A549 (cell line): ENCODE results near the gene KREMEN1. TPM values are rescaled to one million over a fixed set of nuclear protein-coding genes. Genes with fewer than 3 reads are reported as not detected.

Experiments used
- ATAC-seq, 2 experiments: fragments of 200-7000 bp in 1 of 2; fragments of >200 bp in 1 of 2; cut with Nextera tagmentation in 1 of 2; cut with Tn5 transposase in 1 of 2; 3 replicates each; pipeline versions ENCODE4 v1.8.0 to v1.9.1; 2018 to 2020; ENCODE audit warnings: mild to moderate bottlenecking in 1 of 2, moderate library complexity in 1 of 2
- CTCF ChIA-PET: fragments of 300-600 bp; sonication (Branson Sonifier 250); formaldehyde crosslinking; extraction: SDS; loops from one replicate; lab custom pipeline; 2021; ENCODE audit warnings: antibody characterized with exemption, inconsistent platforms; lab: Yijun Ruan, JAX
- POLR2A ChIA-PET: fragments of 350-600 bp; formaldehyde crosslinking; extraction: SDS; loops from one replicate; lab custom pipeline; 2021; ENCODE audit warnings: antibody characterized with exemption, inconsistent platforms; lab: Yijun Ruan, JAX
- DNase-seq, 2 experiments: peaks; one replicate each; pipeline versions ENCODE4 v3.0.0 to v3.0.0-alpha.2; 2011 to 2016; ENCODE audit warnings: low read depth in 1 of 2, low spot score in 1 of 2
- FAIRE-seq: peaks from 2 replicates; lab custom pipeline; 2011; peaks lifted over from hg19 to GRCh38; lab: Jason Lieb, UNC
- H3K27ac ChIP-seq, 2 experiments: fragments of >200 bp; sonication (Bioruptor Twin); formaldehyde crosslinking; 3 replicates each; pipeline ENCODE4 v1.5.1; 2016 to 2017
- H3K4me1 ChIP-seq: fragments of >200 bp; sonication (Bioruptor Twin); formaldehyde crosslinking; 3 replicates; pipeline ENCODE4 v1.6.1; 2016
- H3K4me2 ChIP-seq: fragments of >200 bp; sonication (Bioruptor Twin); formaldehyde crosslinking; 3 replicates; pipeline ENCODE4 v1.6.1; 2016
- H3K4me3 ChIP-seq: fragments of >200 bp; sonication (Bioruptor Twin); formaldehyde crosslinking; 3 replicates; pipeline ENCODE4 v1.5.1; 2016
- H3K9me3 ChIP-seq: fragments of >200 bp; sonication (Bioruptor Twin); formaldehyde crosslinking; 3 replicates; pipeline ENCODE4 v1.6.1; 2016
- ATOH8 ChIP-seq: fragments of 250-450 bp; sonication (Bioruptor Pico); IDR thresholded peaks from 2 replicates; pipeline ENCODE4 v1.5.0; 2020; ENCODE audit warnings: low read depth, mild to moderate bottlenecking, moderate library complexity
- CBX2 ChIP-seq: fragments of 200-600 bp; sonication (generic); IDR thresholded peaks from 2 replicates; pipeline ENCODE4 v1.6.1; 2016; ENCODE audit warnings: low read depth, mild to moderate bottlenecking, borderline replicate concordance
- CHD4 ChIP-seq: fragments of 200-600 bp; sonication (generic); IDR thresholded peaks from 2 replicates; pipeline ENCODE4 v1.6.1; 2016; ENCODE audit warnings: antibody characterized with exemption, mild to moderate bottlenecking, borderline replicate concordance
- ESRRA ChIP-seq: fragments of 150-350 bp; IDR thresholded peaks from 2 replicates; pipeline ENCODE4 v1.6.1; 2014; ENCODE audit warnings: mild to moderate bottlenecking, low read length, borderline replicate concordance
- FOSB ChIP-seq: fragments of 250-450 bp; sonication (Bioruptor Pico); IDR thresholded peaks from 2 replicates; pipeline ENCODE4 v1.5.0; 2020; ENCODE audit warnings: mild to moderate bottlenecking, moderate library complexity
- GATA3 ChIP-seq: IDR thresholded peaks from 2 replicates; pipeline ENCODE4 v1.6.1; 2012; ENCODE audit warnings: borderline replicate concordance
- HDAC2 ChIP-seq: fragments of 200-600 bp; sonication (generic); IDR thresholded peaks from 2 replicates; pipeline ENCODE4 v1.6.1; 2016
- HOXB13 ChIP-seq: fragments of 250-450 bp; sonication (Bioruptor Pico); IDR thresholded peaks from 2 replicates; pipeline ENCODE4 v1.5.0; 2020; ENCODE audit warnings: low read depth, mild to moderate bottlenecking, moderate library complexity
- KDM1A ChIP-seq: fragments of 200-600 bp; sonication (generic); IDR thresholded peaks from 2 replicates; pipeline ENCODE4 v1.6.1; 2016; ENCODE audit warnings: low read depth, mild to moderate bottlenecking
- KDM5A ChIP-seq: fragments of 200-600 bp; sonication (generic); IDR thresholded peaks from 2 replicates; pipeline ENCODE4 v1.6.1; 2016; ENCODE audit warnings: antibody characterized with exemption, mild to moderate bottlenecking
- MAZ ChIP-seq: fragments of 150-350 bp; IDR thresholded peaks from 2 replicates; pipeline ENCODE4 v1.6.1; 2014; ENCODE audit warnings: antibody characterized with exemption, low read depth, low read length, borderline replicate concordance
- NR3C1 ChIP-seq: fragments of >200 bp; sonication (Bioruptor Twin); formaldehyde crosslinking; IDR thresholded peaks from 3 replicates; pipeline ENCODE4 v1.6.1; 2017
- PHF8 ChIP-seq: fragments of 200-600 bp; sonication (generic); IDR thresholded peaks from 2 replicates; pipeline ENCODE4 v1.6.1; 2016; ENCODE audit warnings: low read depth, mild to moderate bottlenecking, antibody characterized with exemption, moderate library complexity, borderline replicate concordance
- POLR2AphosphoS2 ChIP-seq: conservative IDR thresholded peaks from 2 replicates; pipeline ENCODE4 v1.6.1; 2012; ENCODE audit warnings: low read length, improper control_type of control experiment, inconsistent platforms
- RARB ChIP-seq: fragments of 250-450 bp; sonication (Bioruptor Pico); IDR thresholded peaks from 2 replicates; pipeline ENCODE4 v1.8.0; 2021; ENCODE audit warnings: mild to moderate bottlenecking, moderate library complexity
- RFX5 ChIP-seq: fragments of 450-650 bp; IDR thresholded peaks from 2 replicates; pipeline ENCODE4 v1.7.1; 2014; ENCODE audit warnings: antibody characterized with exemption, mild to moderate bottlenecking, moderate library complexity
- RNF2 ChIP-seq: fragments of 200-600 bp; sonication (generic); IDR thresholded peaks from 2 replicates; pipeline ENCODE4 v1.6.1; 2016; ENCODE audit warnings: low read depth, mild to moderate bottlenecking, antibody characterized with exemption, moderate library complexity, borderline replicate concordance
- TFCP2L1 ChIP-seq: fragments of 250-450 bp; sonication (Bioruptor Pico); IDR thresholded peaks from 2 replicates; pipeline ENCODE4 v1.5.0; 2021; ENCODE audit warnings: mild to moderate bottlenecking
- USF2 ChIP-seq: fragments of 450-650 bp; IDR thresholded peaks from 2 replicates; pipeline ENCODE4 v1.6.1; 2014; ENCODE audit warnings: antibody characterized with exemption
- ZFP36 ChIP-seq: fragments of 450-650 bp; IDR thresholded peaks from 2 replicates; pipeline ENCODE4 v1.6.1; 2014; ENCODE audit warnings: borderline replicate concordance; ENCODE audit not compliant: partially characterized antibody
- ZNF302 ChIP-seq: fragments of 250-450 bp; sonication (Bioruptor Pico); IDR thresholded peaks from 2 replicates; pipeline ENCODE4 v1.9.0; 2021; ENCODE audit warnings: inconsistent platforms, mild to moderate bottlenecking, moderate library complexity
- ZSCAN20 ChIP-seq: fragments of 250-450 bp; sonication (Bioruptor Pico); IDR thresholded peaks from 2 replicates; pipeline ENCODE4 v1.8.0; 2022; ENCODE audit warnings: mild to moderate bottlenecking, moderate library complexity
- WGBS: methylation state at CpG from one replicate; pipeline ENCODE4 v1.1.6; 2017; ENCODE audit errors: missing lambda C conversion rate; 5-methylcytosine and 5-hydroxymethylcytosine counted together
- polyA plus RNA-seq, 4 experiments: library from polyadenylated mRNA; depleted of rRNA in 3 of 4; stranded (reverse); fragments of >200 nt; fragmentation: RNase III in 1 of 4; extraction: RNeasy Plus Mini Kit Qiagen cat#74134 plus additional on column Dnase treatment in 1 of 4; gene quantifications; 2 replicates in 3 of 4; 3 replicates in 1 of 4; pipeline ENCODE4 v1.2.3, GENCODE V29; 2011 to 2017
- TF ChIP-seq, protein P1 (sequence below): fragments of 200-600 bp; sonication (generic); IDR thresholded peaks from 2 replicates; pipeline ENCODE4 v1.6.1; 2016; ENCODE audit warnings: antibody characterized with exemption, mild to moderate bottlenecking, moderate library complexity
- TF ChIP-seq, protein P2 (sequence below): IDR thresholded peaks from 2 replicates; pipeline ENCODE4 v1.6.1; 2012; ENCODE audit warnings: low read depth, borderline replicate concordance
- TF ChIP-seq, protein P3 (sequence below): IDR thresholded peaks from 2 replicates; pipeline ENCODE4 v1.6.1; 2012

Gene KREMEN1
- polyA plus RNA-seq, 2 of the 4 experiments (the other 2 are of a cell fraction) = 1.7 to 2.5 TPM

DNA sequence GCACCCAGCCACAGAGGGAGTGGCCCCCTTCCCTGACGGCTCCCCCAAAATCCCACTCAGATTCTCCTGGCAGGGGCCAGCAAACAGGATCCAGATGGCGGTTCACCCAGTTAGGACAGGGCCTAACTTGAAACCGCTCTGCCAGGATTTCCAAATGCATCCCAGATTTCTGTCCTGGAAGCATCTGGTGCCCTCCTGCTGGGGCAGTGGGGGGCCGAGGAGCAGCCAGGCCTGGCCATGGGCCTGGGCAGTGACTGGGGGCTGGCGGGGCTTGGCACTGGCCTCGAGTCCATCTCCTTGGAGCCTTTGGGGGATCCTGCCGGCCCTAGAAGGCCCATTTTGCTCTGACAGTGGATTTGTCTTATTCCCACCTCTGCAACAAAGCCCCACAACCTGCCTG, 115.0 kb downstream of the KREMEN1 start:
- no peak overlapping the region for H3K4me2 ChIP-seq
- no peaks in the 10 kb centered on the region for H3K9me3 ChIP-seq
- DNase-seq (no peak), FAIRE-seq (no peak), ATAC-seq (no peak)
- ChIA-PET CTCF (no interaction called here), POLR2A (no interaction called here)
- WGBS = 80% methylated on average over 1 of the region's 7 CpGs
- H3K4me3 ChIP-seq = no peak overlapping the region
- no peak for TF ChIP-seq KDM5A
- no peak overlapping the region for H3K27ac ChIP-seq
- H3K4me1 ChIP-seq = no peaks in the 10 kb centered on the region

DNA sequence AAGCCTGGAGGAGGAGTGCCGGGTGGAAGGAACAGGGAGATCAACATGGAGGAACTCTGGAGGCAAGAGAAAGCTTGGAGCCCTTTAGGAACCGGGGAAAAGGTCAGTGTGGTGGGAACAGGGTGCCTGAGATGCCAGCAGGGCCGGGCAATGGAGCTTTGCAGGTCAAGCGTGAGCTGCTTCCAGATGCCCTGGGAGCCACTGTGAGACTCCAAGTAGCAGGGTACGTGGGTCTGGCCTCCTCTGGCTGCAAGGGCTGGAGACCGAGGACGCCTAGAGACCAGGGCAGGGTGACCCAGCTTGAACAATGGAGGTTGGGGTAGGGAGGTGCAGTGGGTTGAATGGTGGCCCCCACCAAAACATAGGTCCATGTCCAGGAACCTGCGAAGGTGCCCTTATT, 117.2 kb downstream of the KREMEN1 start:
- DNase-seq (no peak), FAIRE-seq (no peak), ATAC-seq (no peak)
- ChIA-PET POLR2A (no interaction called here), CTCF (interaction anchor here (1.0 to 2.5 kb wide), 4 partner anchors 11 to 169 kb away, joined by 3 to 9 read pairs (median 4); no protein-coding TSS in a partner anchor)
- WGBS = 55% methylated on average over 7 of the region's 8 CpGs
- no peak overlapping the region for H3K4me3 ChIP-seq
- TF ChIP-seq USF2 = no peak
- TF ChIP-seq FOSB (CRISPR knock-in tag) = no peak
- TF ChIP-seq, protein P1, sequence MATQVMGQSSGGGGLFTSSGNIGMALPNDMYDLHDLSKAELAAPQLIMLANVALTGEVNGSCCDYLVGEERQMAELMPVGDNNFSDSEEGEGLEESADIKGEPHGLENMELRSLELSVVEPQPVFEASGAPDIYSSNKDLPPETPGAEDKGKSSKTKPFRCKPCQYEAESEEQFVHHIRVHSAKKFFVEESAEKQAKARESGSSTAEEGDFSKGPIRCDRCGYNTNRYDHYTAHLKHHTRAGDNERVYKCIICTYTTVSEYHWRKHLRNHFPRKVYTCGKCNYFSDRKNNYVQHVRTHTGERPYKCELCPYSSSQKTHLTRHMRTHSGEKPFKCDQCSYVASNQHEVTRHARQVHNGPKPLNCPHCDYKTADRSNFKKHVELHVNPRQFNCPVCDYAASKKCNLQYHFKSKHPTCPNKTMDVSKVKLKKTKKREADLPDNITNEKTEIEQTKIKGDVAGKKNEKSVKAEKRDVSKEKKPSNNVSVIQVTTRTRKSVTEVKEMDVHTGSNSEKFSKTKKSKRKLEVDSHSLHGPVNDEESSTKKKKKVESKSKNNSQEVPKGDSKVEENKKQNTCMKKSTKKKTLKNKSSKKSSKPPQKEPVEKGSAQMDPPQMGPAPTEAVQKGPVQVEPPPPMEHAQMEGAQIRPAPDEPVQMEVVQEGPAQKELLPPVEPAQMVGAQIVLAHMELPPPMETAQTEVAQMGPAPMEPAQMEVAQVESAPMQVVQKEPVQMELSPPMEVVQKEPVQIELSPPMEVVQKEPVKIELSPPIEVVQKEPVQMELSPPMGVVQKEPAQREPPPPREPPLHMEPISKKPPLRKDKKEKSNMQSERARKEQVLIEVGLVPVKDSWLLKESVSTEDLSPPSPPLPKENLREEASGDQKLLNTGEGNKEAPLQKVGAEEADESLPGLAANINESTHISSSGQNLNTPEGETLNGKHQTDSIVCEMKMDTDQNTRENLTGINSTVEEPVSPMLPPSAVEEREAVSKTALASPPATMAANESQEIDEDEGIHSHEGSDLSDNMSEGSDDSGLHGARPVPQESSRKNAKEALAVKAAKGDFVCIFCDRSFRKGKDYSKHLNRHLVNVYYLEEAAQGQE = no peak
- no peak for TF ChIP-seq MAZ
- TF ChIP-seq CHD4 = no peak
- no peak for TF ChIP-seq ATOH8 (CRISPR knock-in tag)
- TF ChIP-seq KDM1A = no peak
- no peak for TF ChIP-seq TFCP2L1
- TF ChIP-seq, protein P2, sequence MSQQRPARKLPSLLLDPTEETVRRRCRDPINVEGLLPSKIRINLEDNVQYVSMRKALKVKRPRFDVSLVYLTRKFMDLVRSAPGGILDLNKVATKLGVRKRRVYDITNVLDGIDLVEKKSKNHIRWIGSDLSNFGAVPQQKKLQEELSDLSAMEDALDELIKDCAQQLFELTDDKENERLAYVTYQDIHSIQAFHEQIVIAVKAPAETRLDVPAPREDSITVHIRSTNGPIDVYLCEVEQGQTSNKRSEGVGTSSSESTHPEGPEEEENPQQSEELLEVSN = no peak
- no peak for TF ChIP-seq RNF2
- H3K9me3 ChIP-seq = no peaks in the 10 kb centered on the region
- no peak overlapping the region for H3K4me2 ChIP-seq
- H3K4me1 ChIP-seq = no peaks in the 10 kb centered on the region
- H3K27ac ChIP-seq = no peak overlapping the region

DNA sequence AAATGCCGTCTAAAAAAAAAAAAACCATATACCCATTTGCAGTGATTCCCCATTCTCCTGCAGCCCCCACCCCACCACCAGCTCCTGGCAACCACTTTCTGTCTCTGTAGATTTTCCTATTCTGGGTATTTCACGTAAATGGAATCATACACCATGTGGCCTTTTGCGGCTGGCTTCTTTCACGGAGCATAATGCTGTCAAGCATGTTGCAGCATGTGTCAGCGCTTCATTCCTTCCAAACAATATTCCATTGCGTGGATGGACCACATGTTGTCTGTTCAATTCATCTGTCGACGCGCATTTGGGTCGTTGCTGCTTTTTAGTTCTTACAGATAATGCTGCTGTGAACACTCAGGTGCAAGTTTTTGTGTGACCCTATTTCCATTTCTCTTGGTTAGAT, 118.1 kb downstream of the KREMEN1 start:
- DNase-seq = no peak
- no peaks in the 10 kb centered on the region for H3K9me3 ChIP-seq
- H3K27ac ChIP-seq = no peak overlapping the region
- H3K4me3 ChIP-seq = no peak overlapping the region
- ChIA-PET POLR2A (no interaction called here), CTCF (interaction anchor here (0.5 to 2.5 kb wide), 4 partner anchors 25 to 57 kb away, joined by 3 to 9 read pairs (median 3); no protein-coding TSS in a partner anchor)
- ATAC-seq = no peak
- WGBS = 85% methylated on average over 10 of the region's 10 CpGs
- FAIRE-seq = no peak
- TF ChIP-seq, protein P3, sequence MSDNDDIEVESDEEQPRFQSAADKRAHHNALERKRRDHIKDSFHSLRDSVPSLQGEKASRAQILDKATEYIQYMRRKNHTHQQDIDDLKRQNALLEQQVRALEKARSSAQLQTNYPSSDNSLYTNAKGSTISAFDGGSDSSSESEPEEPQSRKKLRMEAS = no peak
- TF ChIP-seq CBX2 (no peak), ZSCAN20 (CRISPR knock-in tag) (no peak), POLR2AphosphoS2 (no peak), ESRRA (no peak), HDAC2 (no peak), HOXB13 (CRISPR knock-in tag) (no peak), NR3C1 (no peak), GATA3 (no peak), ZNF302 (CRISPR knock-in tag) (no peak), ZFP36 (no peak), RARB (no peak), RFX5 (no peak), PHF8 (no peak), ATOH8 (CRISPR knock-in tag) (no peak)
- TF ChIP-seq, protein P2 = no peak
- H3K4me2 ChIP-seq = no peak overlapping the region
- no peaks in the 10 kb centered on the region for H3K4me1 ChIP-seq
